HL-60 (cell line): Measurements from ENCODE around the gene DOC2B.

Experiments used
- DNase-seq, 2 experiments: peaks; one replicate each; pipeline ENCODE4 v3.0.0-alpha.2; 2010 to 2020; ENCODE audit warnings: low read depth in 1 of 2, low spot score in 1 of 2
- H3K27ac ChIP-seq: fragments of 250-450 bp; sonication (Bioruptor Pico); replicated peaks from 2 replicates; pipeline ENCODE4 v1.5.1; 2020; ENCODE audit warnings: mild to moderate bottlenecking, moderate library complexity
- H3K27me3 ChIP-seq: fragments of 250-450 bp; sonication (Bioruptor Pico); 2 replicates; pipeline ENCODE4 v1.5.1; 2021; ENCODE audit warnings: mild to moderate bottlenecking, moderate library complexity; ENCODE audit not compliant: insufficient read depth, poor library complexity, severe bottlenecking
- H3K4me3 ChIP-seq: replicated peaks from 2 replicates; pipeline ENCODE4 v1.5.1; 2011; ENCODE audit warnings: mild to moderate bottlenecking, control low read depth, low read length; ENCODE audit not compliant: insufficient read depth
- GABPA ChIP-seq: IDR thresholded peaks from 2 replicates; pipeline ENCODE4 v1.6.1; 2012; ENCODE audit warnings: low read depth
- POLR2AphosphoS5 ChIP-seq: IDR thresholded peaks from 2 replicates; pipeline ENCODE4 v1.6.1; 2012; ENCODE audit warnings: low read depth
- SPI1 ChIP-seq: IDR thresholded peaks from 2 replicates; pipeline ENCODE4 v1.6.1; 2012; ENCODE audit warnings: low read depth, mild to moderate bottlenecking, borderline replicate concordance
- TF ChIP-seq, protein P1 (sequence below): IDR thresholded peaks from one replicate; pipeline ENCODE4 v1.5.1; 2011; ENCODE audit warnings: low read length, control low read depth, inconsistent platforms; ENCODE audit not compliant: insufficient read depth
- TF ChIP-seq, protein P2 (sequence below): IDR thresholded peaks from 2 replicates; pipeline ENCODE4 v1.6.1; 2012; ENCODE audit warnings: low read depth; ENCODE audit not compliant: insufficient replicate concordance

DOC2B gene

DNA sequence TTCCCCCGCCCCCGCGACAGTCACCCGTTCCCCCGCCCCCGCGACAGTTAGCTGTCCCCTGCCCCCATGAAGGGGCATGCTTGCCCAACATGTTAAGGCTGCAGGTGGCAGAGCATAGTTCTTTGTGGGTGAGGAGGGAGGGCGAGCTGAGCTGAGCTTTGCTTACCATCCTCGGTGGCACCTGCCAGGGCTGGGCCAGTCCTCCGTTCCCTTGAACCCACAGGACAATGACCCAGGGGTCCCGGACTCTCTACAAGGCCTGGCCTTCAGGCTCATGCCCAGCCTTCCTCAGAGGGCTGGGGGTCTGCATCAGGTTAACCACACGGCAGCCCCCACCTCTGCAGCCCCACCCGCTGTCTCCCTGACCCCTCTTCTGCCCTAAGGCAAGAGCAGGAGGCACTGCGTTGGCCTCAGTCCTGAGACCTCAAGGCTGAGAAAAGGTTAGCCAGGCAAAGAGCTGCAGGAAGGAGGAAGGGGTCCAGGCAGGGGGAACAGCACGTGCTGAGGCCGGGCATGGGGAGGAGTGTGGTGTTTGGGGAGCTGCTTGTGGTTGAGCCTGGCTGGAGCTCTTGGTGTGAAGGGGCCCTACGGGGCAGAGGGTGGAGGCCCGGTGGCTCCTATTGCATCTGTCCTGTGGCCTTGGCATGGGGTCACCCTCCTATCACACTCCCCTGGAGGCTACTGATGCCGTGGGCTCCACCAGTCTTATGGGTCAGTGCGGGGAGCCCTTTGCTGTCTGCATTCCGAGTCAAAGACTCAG, 11.4 kb upstream of the DOC2B start:
- H3K27me3 ChIP-seq: no peaks in the 10 kb centered on the region
- no peak overlapping the region for H3K27ac ChIP-seq
- no peak for DNase-seq
- TF ChIP-seq GABPA: no peak
- TF ChIP-seq, protein P1, sequence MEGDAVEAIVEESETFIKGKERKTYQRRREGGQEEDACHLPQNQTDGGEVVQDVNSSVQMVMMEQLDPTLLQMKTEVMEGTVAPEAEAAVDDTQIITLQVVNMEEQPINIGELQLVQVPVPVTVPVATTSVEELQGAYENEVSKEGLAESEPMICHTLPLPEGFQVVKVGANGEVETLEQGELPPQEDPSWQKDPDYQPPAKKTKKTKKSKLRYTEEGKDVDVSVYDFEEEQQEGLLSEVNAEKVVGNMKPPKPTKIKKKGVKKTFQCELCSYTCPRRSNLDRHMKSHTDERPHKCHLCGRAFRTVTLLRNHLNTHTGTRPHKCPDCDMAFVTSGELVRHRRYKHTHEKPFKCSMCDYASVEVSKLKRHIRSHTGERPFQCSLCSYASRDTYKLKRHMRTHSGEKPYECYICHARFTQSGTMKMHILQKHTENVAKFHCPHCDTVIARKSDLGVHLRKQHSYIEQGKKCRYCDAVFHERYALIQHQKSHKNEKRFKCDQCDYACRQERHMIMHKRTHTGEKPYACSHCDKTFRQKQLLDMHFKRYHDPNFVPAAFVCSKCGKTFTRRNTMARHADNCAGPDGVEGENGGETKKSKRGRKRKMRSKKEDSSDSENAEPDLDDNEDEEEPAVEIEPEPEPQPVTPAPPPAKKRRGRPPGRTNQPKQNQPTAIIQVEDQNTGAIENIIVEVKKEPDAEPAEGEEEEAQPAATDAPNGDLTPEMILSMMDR: no peak
- TF ChIP-seq, protein P2, sequence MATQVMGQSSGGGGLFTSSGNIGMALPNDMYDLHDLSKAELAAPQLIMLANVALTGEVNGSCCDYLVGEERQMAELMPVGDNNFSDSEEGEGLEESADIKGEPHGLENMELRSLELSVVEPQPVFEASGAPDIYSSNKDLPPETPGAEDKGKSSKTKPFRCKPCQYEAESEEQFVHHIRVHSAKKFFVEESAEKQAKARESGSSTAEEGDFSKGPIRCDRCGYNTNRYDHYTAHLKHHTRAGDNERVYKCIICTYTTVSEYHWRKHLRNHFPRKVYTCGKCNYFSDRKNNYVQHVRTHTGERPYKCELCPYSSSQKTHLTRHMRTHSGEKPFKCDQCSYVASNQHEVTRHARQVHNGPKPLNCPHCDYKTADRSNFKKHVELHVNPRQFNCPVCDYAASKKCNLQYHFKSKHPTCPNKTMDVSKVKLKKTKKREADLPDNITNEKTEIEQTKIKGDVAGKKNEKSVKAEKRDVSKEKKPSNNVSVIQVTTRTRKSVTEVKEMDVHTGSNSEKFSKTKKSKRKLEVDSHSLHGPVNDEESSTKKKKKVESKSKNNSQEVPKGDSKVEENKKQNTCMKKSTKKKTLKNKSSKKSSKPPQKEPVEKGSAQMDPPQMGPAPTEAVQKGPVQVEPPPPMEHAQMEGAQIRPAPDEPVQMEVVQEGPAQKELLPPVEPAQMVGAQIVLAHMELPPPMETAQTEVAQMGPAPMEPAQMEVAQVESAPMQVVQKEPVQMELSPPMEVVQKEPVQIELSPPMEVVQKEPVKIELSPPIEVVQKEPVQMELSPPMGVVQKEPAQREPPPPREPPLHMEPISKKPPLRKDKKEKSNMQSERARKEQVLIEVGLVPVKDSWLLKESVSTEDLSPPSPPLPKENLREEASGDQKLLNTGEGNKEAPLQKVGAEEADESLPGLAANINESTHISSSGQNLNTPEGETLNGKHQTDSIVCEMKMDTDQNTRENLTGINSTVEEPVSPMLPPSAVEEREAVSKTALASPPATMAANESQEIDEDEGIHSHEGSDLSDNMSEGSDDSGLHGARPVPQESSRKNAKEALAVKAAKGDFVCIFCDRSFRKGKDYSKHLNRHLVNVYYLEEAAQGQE: no peak
- no peak for TF ChIP-seq POLR2AphosphoS5
- TF ChIP-seq SPI1: no peak
- H3K4me3 ChIP-seq: no peak overlapping the region

- Histone ChIP-seq H3K27ac (no peak overlapping the region), H3K4me3 (no peak overlapping the region), H3K27me3 (no peaks in the 10 kb centered on the region)
- TF ChIP-seq GABPA (no peak), SPI1 (no peak)
- no peak for DNase-seq
These were observed 8.0 kb upstream of the DOC2B start for GRCh38 chr17:189444-189843.

GRCh38 chr17:187130-187529, 5.7 kb upstream of the DOC2B start:
- TF ChIP-seq SPI1: no peak
- TF ChIP-seq, protein P1: no peak
- TF ChIP-seq, protein P2: no peak
- TF ChIP-seq GABPA: no peak
- no peak for TF ChIP-seq POLR2AphosphoS5
- Histone ChIP-seq H3K27me3 (no peaks in the 10 kb centered on the region), H3K4me3 (no peak overlapping the region), H3K27ac (no peak overlapping the region)
- DNase-seq: no peak

- DNase-seq: no peak
- Histone ChIP-seq H3K27ac (no peak overlapping the region), H3K4me3 (no peak overlapping the region), H3K27me3 (no peaks in the 10 kb centered on the region)
- TF ChIP-seq, protein P1: no peak
- TF ChIP-seq GABPA: no peak
- TF ChIP-seq SPI1: no peak
- no peak for TF ChIP-seq POLR2AphosphoS5
- TF ChIP-seq, protein P2: no peak
These were observed 4.1 kb upstream of the DOC2B start for GRCh38 chr17:185445-186138.
